SK-N-SH treated with all-trans-retinoic acid at 6 μM for 48 hours (cell line): ENCODE data around the gene KIF14.

Source experiments
- ARNTL ChIP-seq: fragments of 450-650 bp; formaldehyde crosslinking; IDR thresholded peaks from 2 replicates; pipeline ENCODE4 v1.5.0; 2020; ENCODE audit warnings: low read depth, mild to moderate bottlenecking, moderate library complexity, borderline replicate concordance
- BACH2 ChIP-seq: fragments of 250-450 bp; sonication (Bioruptor Pico); IDR thresholded peaks from 2 replicates; pipeline ENCODE4 v1.9.0; 2021; ENCODE audit warnings: mild to moderate bottlenecking, borderline replicate concordance
- CREB5 ChIP-seq: fragments of 250-450 bp; sonication (Bioruptor Pico); IDR thresholded peaks from 2 replicates; pipeline ENCODE4 v1.5.1; 2020; ENCODE audit warnings: low read depth, mild to moderate bottlenecking, moderate library complexity
- GLIS3 ChIP-seq: fragments of 250-450 bp; sonication (Bioruptor Pico); IDR thresholded peaks from 2 replicates; pipeline ENCODE4 v1.5.0; 2020; ENCODE audit warnings: mild to moderate bottlenecking, moderate library complexity
- RARB ChIP-seq: fragments of 250-450 bp; sonication (Bioruptor Pico); IDR thresholded peaks from 2 replicates; pipeline ENCODE4 v1.8.0; 2021; ENCODE audit warnings: mild to moderate bottlenecking, moderate library complexity
- TSHZ2 ChIP-seq: fragments of 250-450 bp; sonication (Bioruptor Pico); IDR thresholded peaks from 2 replicates; pipeline ENCODE4 v1.5.0; 2020; ENCODE audit warnings: mild to moderate bottlenecking, moderate library complexity
- ZNF565 ChIP-seq: fragments of 450-650 bp; formaldehyde crosslinking; conservative IDR thresholded peaks from 2 replicates; pipeline ENCODE4 v1.5.0; 2020; ENCODE audit warnings: low read depth, mild to moderate bottlenecking, moderate library complexity

GRCh38 chr1:200619894-200620272, 668 bp downstream of the KIF14 start:
- TF ChIP-seq RARB (CRISPR knock-in tag) (no peak), BACH2 (CRISPR knock-in tag) (no peak), CREB5 (CRISPR knock-in tag) (no peak), GLIS3 (CRISPR knock-in tag) (no peak), ARNTL (CRISPR knock-in tag) (no peak), TSHZ2 (CRISPR knock-in tag) (no peak), ZNF565 (no peak)
